HepG2 (cell line): ENCODE results near the gene SAMD14. TPM values are rescaled to one million over a fixed set of nuclear protein-coding genes. Genes with fewer than 3 reads are reported as not detected.

ENCODE experiments used
- CBFB ChIP-seq: sonication (generic); formaldehyde crosslinking; IDR thresholded peaks from 2 replicates; pipeline ENCODE4 v1.4.0; 2020; ENCODE audit warnings: missing genetic modification reagents
- DNMT1 ChIP-seq: sonication (generic); formaldehyde crosslinking; IDR thresholded peaks from 2 replicates; pipeline ENCODE4 v1.5.1; 2020; ENCODE audit warnings: mild to moderate bottlenecking, missing genetic modification reagents
- HOXA5 ChIP-seq: sonication (generic); formaldehyde crosslinking; IDR thresholded peaks from 2 replicates; pipeline ENCODE4 v1.4.0; 2020; ENCODE audit warnings: missing genetic modification reagents
- MIER3 ChIP-seq: IDR thresholded peaks from 2 replicates; pipeline ENCODE4 v1.6.1; 2016; ENCODE audit warnings: missing compliant biosample characterization, borderline replicate concordance
- NFRKB ChIP-seq: fragments of 450-650 bp; IDR thresholded peaks from 2 replicates; pipeline ENCODE4 v1.6.1; 2017
- NR2C2 ChIP-seq: sonication (generic); formaldehyde crosslinking; IDR thresholded peaks from 2 replicates; pipeline ENCODE4 v1.4.0; 2020; ENCODE audit warnings: missing genetic modification reagents, mild to moderate bottlenecking, moderate library complexity, borderline replicate concordance
- SMARCC2 ChIP-seq: fragments of 450-650 bp; IDR thresholded peaks from 2 replicates; pipeline ENCODE4 v1.6.1; 2017; ENCODE audit warnings: antibody characterized with exemption, mild to moderate bottlenecking
- SRSF1 ChIP-seq: fragments of 200-400 bp; formaldehyde crosslinking; optimal IDR thresholded peaks from 2 replicates; pipeline ENCODE3; 2017; ENCODE audit warnings: mild to moderate bottlenecking, low read depth, low read length, moderate library complexity
- ZNF567 ChIP-seq: sonication (generic); formaldehyde crosslinking; IDR thresholded peaks from 2 replicates; pipeline ENCODE4 v1.8.1; 2023; ENCODE audit warnings: mild to moderate bottlenecking, missing genetic modification reagents, borderline replicate concordance
- ZSCAN30 ChIP-seq: sonication (generic); formaldehyde crosslinking; IDR thresholded peaks from 2 replicates; pipeline ENCODE4 v1.5.0; 2020; ENCODE audit warnings: mild to moderate bottlenecking, missing genetic modification reagents
- polyA plus RNA-seq, 8 experiments: library from polyadenylated mRNA; depleted of rRNA in 3 of 8; stranded (reverse) in 7 of 8; unstranded in 1 of 8; fragments of >200 nt; fragmentation: Illumina TruSeq in 4 of 8; extraction: Trizol in 4 of 8; gene quantifications; 2 replicates each; pipeline versions ENCODE4 v1.2.1 to v1.2.3, GENCODE V29; 2011 to 2016; ENCODE audit warnings: low read depth in 4 of 8, missing spikeins in 1 of 8, mixed read lengths in 1 of 8; ENCODE audit not compliant: insufficient read depth in 1 of 8
- total RNA-seq, 5 experiments: library from RNA; depleted of rRNA; stranded (reverse); fragments of >200 nt; fragmentation: Illumina TruSeq; extraction: Trizol; gene quantifications; 2 replicates each; pipeline ENCODE4 v1.2.3, GENCODE V29; 2016; ENCODE audit warnings: low read depth in 1 of 5
- TF ChIP-seq, protein P1 (sequence below): sonication (generic); formaldehyde crosslinking; IDR thresholded peaks from 2 replicates; pipeline ENCODE4 v1.4.0; 2020; ENCODE audit warnings: missing genetic modification reagents

The SAMD14 gene
- total and polyA plus RNA-seq, 2 of the 13 experiments (the other 11 are each of a cell fraction or from before 2014, with no cell fraction given): 0.07 to 0.22 TPM

DNA sequence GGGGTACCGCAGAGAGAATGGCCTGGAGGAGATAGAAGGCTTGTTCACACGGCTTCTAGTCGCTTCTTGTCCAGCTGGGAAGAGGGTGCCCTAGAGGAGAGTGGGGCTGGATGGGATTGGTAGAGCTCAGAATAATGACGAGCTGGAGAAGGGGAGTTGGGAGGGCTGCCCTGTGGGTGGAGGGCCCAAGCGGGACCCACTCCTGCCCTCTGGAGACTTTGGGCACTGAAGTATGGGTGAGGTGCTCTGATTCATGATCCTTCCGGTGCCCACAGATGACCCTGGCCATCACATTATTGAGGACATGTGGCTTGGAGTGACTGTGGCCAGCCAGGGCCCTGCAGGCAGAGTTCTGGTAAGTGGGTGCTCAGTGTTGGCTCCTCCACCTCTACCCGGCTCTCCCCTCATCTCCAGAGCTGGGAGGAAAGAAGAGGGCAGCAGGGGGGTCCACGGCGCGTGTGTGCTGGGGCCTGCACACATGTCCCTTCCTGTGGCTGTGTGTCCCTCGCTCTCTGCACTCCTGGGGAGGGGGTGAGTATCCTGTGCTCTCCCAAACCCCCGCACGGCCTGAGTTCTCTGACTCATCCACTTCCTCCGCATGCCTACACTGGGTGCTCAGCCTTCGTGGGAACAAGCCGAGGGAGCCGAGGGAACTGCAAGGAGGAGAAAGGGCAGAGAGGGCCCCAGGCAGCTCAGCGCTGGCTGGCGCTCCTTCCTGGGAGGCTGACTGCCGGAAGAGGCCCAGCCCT, 65.5 kb downstream of the SAMD14 start (continued):
- no peak for TF ChIP-seq SRSF1
- no peak for TF ChIP-seq CBFB (CRISPR knock-in tag)
- no peak for TF ChIP-seq NR2C2
- TF ChIP-seq HOXA5 (CRISPR knock-in tag): no peak
- no peak for TF ChIP-seq DNMT1 (CRISPR knock-in tag)
- TF ChIP-seq MIER3: no peak
- no peak for TF ChIP-seq ZSCAN30 (CRISPR knock-in tag)
- no peak for TF ChIP-seq NFRKB
- no peak for TF ChIP-seq SMARCC2
- TF ChIP-seq, protein P1, sequence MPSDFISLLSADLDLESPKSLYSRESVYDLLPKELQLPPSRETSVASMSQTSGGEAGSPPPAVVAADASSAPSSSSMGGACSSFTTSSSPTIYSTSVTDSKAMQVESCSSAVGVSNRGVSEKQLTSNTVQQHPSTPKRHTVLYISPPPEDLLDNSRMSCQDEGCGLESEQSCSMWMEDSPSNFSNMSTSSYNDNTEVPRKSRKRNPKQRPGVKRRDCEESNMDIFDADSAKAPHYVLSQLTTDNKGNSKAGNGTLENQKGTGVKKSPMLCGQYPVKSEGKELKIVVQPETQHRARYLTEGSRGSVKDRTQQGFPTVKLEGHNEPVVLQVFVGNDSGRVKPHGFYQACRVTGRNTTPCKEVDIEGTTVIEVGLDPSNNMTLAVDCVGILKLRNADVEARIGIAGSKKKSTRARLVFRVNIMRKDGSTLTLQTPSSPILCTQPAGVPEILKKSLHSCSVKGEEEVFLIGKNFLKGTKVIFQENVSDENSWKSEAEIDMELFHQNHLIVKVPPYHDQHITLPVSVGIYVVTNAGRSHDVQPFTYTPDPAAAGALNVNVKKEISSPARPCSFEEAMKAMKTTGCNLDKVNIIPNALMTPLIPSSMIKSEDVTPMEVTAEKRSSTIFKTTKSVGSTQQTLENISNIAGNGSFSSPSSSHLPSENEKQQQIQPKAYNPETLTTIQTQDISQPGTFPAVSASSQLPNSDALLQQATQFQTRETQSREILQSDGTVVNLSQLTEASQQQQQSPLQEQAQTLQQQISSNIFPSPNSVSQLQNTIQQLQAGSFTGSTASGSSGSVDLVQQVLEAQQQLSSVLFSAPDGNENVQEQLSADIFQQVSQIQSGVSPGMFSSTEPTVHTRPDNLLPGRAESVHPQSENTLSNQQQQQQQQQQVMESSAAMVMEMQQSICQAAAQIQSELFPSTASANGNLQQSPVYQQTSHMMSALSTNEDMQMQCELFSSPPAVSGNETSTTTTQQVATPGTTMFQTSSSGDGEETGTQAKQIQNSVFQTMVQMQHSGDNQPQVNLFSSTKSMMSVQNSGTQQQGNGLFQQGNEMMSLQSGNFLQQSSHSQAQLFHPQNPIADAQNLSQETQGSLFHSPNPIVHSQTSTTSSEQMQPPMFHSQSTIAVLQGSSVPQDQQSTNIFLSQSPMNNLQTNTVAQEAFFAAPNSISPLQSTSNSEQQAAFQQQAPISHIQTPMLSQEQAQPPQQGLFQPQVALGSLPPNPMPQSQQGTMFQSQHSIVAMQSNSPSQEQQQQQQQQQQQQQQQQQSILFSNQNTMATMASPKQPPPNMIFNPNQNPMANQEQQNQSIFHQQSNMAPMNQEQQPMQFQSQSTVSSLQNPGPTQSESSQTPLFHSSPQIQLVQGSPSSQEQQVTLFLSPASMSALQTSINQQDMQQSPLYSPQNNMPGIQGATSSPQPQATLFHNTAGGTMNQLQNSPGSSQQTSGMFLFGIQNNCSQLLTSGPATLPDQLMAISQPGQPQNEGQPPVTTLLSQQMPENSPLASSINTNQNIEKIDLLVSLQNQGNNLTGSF (CRISPR knock-in tag): no peak
- no peak for TF ChIP-seq ZNF567 (CRISPR knock-in tag)
